ENCODE measurements around the gene IRF5. TPM values are rescaled to one million over a fixed set of nuclear protein-coding genes. Genes with fewer than 3 reads are reported as not detected.

IRF5 gene
- total RNA-seq, 1 experiment from 2014 or later = 16.5 TPM

GRCh38 chr7:128988372-128988771, 50.6 kb downstream of the IRF5 start:
- CTCF ChIA-PET = no interaction called here

More at GRCh38 chr7:128988372-128988771, 50.6 kb downstream of the IRF5 start:
- H3K9me3 ChIP-seq (ENCODE audit: control insufficient read depth in 1 of 2, insufficient read depth in 1 of 2, low read depth in 1 of 2, low read length in 2 of 2) = no peaks in the 10 kb centered on the region
- no peaks in the 10 kb centered on the region for H3K79me2 ChIP-seq (ENCODE audit: insufficient read depth, low read length)
- H3K4me1 ChIP-seq (ENCODE audit: control insufficient read depth in 1 of 2, insufficient read depth in 2 of 2, low read length in 2 of 2) = no peaks in the 10 kb centered on the region
- no peak for ATAC-seq
- intact Hi-C loops (cut with micrococcal nuclease) = no loop called here
- peaks cover 24 to 32% of the 10 kb centered on the region in 2 experiments for H3K36me3 ChIP-seq (ENCODE audit: control insufficient read depth in 1 of 2, insufficient read depth in 2 of 2, low read length in 2 of 2)
- BruUV-seq (replicated peaks) = no TSS peak
- ChIA-PET POLR2A (no interaction called here), RAD21 (ENCODE audit: low non-redundant PET in 1 of 2, low total read pairs in 2 of 2, uncharacterized antibody in 2 of 2, unreplicated experiment in 2 of 2) (no interaction called here)
- no peaks in the 10 kb centered on the region for H4K20me1 ChIP-seq (ENCODE audit: insufficient read depth)
- H3K27ac ChIP-seq (ENCODE audit: low read depth, low read length) = no peak overlapping the region
- no peak overlapping the region for H3K9ac ChIP-seq (ENCODE audit: low read length)
- no peak overlapping the region for H2AFZ ChIP-seq (ENCODE audit: low read depth, low read length, poor library complexity, severe bottlenecking)
- H3K4me3 ChIP-seq (replicated peaks in 1 of 2; ENCODE audit: low read depth in 1 of 2, low read length in 2 of 2) = no peak overlapping the region
- H3K4me2 ChIP-seq (ENCODE audit: low read length) = no peak overlapping the region
- H3K27me3 ChIP-seq (ENCODE audit: insufficient read depth, low read length) = no peaks in the 10 kb centered on the region
- no peaks in the 10 kb centered on the region for H3K9me2 ChIP-seq (ENCODE audit: insufficient read depth)
- DNase-seq (ENCODE audit: low read depth, low spot score) = no peak
- TF ChIP-seq SRF (IDR thresholded peaks at IDR 0.05; ENCODE audit: low read depth) = no peak
- no peak for TF ChIP-seq EGR1 (IDR thresholded peaks at IDR 0.05; ENCODE audit: low read depth)
- TF ChIP-seq EZH2phosphoT487 (IDR thresholded peaks at IDR 0.05; ENCODE audit: borderline replicate concordance) = no peak
- TF ChIP-seq POLR2A (IDR thresholded peaks at IDR 0.05; ENCODE audit: borderline replicate concordance, extremely low read depth, insufficient read depth, insufficient read length) = no peak
- no peak for TF ChIP-seq FOSL1 (IDR thresholded peaks at IDR 0.05; ENCODE audit: low read depth)
- TF ChIP-seq ELF1 (IDR thresholded peaks at IDR 0.05; ENCODE audit: borderline replicate concordance, low read depth) = no peak
- TF ChIP-seq TCF7L2 (IDR thresholded peaks at IDR 0.05; ENCODE audit: borderline replicate concordance, extremely low read depth, insufficient read depth, insufficient read length) = no peak
- TF ChIP-seq EZH2 (IDR thresholded peaks at IDR 0.05) = no peak
- TF ChIP-seq ZFX (IDR thresholded peaks at IDR 0.05) = no peak
- no peak for TF ChIP-seq ZNF274 (IDR thresholded peaks at IDR 0.05; ENCODE audit: low read depth, low read length)
- TF ChIP-seq REST (IDR thresholded peaks at IDR 0.05; ENCODE audit: low read depth) = no peak
- TF ChIP-seq RAD21 (IDR thresholded peaks at IDR 0.05; ENCODE audit: low read depth) = no peak
- TF ChIP-seq ATF3 (IDR thresholded peaks at IDR 0.05) = no peak

All from HCT116 (cell line).